Sigmoid colon (tissue), 7 donors: ENCODE data around the gene NLGN1. TPM values are rescaled to one million over a fixed set of nuclear protein-coding genes. Genes with fewer than 3 reads are reported as not detected.
A peak's percentile ranks its signal among the peaks of the same experiment; 100 is the strongest.

ENCODE experiments used
- DNase-seq: peaks from one replicate; pipeline ENCODE4 v3.0.0-alpha.2; 2019
- H3K27ac ChIP-seq, 4 donors: fragments of 200-600 bp; sonication (generic); one replicate each; pipeline ENCODE4 v1.5.1; 2016 to 2019; ENCODE audit warnings: mild to moderate bottlenecking in 1 of 4
- H3K27me3 ChIP-seq, 3 donors: fragments of 200-600 bp; sonication (generic); one replicate each; pipeline ENCODE4 v1.5.1; 2019; ENCODE audit warnings: mild to moderate bottlenecking in 1 of 3
- H3K36me3 ChIP-seq, 4 donors: fragments of 200-600 bp; sonication (generic); one replicate each; pipeline ENCODE4 v1.5.1; 2016 to 2019
- H3K4me1 ChIP-seq, 4 donors: fragments of 200-600 bp; sonication (generic); one replicate each; pipeline ENCODE4 v1.5.1; 2017 to 2019
- H3K4me3 ChIP-seq, 4 donors: fragments of 200-600 bp; sonication (generic); one replicate each; pipeline ENCODE4 v1.5.1; 2017 to 2019; ENCODE audit warnings: mild to moderate bottlenecking in 2 of 4, moderate library complexity in 1 of 4
- H3K9me3 ChIP-seq, 4 donors: fragments of 200-600 bp in 3 of 4; sonication (generic) in 3 of 4; one replicate each; pipeline versions ENCODE4 v1.5.1 to v1.6.1; 2013 to 2019
- EP300 ChIP-seq, 4 donors: sonication (generic); formaldehyde crosslinking; IDR thresholded peaks; one replicate each; pipeline ENCODE4 v1.6.1; 2017; ENCODE audit warnings: antibody characterized with exemption in 4 of 4
- POLR2A ChIP-seq, 2 donors: fragments of 450-650 bp; IDR thresholded peaks; one replicate each; pipeline ENCODE4 v1.6.1; 2016; ENCODE audit warnings: antibody characterized with exemption in 2 of 2, mild to moderate bottlenecking in 2 of 2, moderate library complexity in 2 of 2
- POLR2AphosphoS5 ChIP-seq, 4 donors: sonication (generic); formaldehyde crosslinking; IDR thresholded peaks; one replicate each; pipeline ENCODE4 v1.6.1; 2017; ENCODE audit warnings: antibody characterized with exemption in 4 of 4
- WGBS, 2 donors: extraction: QIAGEN DNeasy Blood & Tissue Kit; methylation state at CpG; one replicate each; pipeline ENCODE4 v1.1.7; 2013; 5-methylcytosine and 5-hydroxymethylcytosine counted together
- intact Hi-C: fragments of 100-400 bp; cut with DNase I; formaldehyde crosslinking; loops from one replicate; pipeline ENCODE4 v1.15.1; 2023
- polyA plus RNA-seq, 3 donors: library from polyadenylated mRNA; stranded (reverse); fragments of 200-250 nt; gene quantifications; one replicate each; pipeline ENCODE4 v1.2.3, GENCODE V29; 2013
- total RNA-seq, 4 donors: library from RNA; depleted of rRNA; stranded (reverse); fragments of >200 nt; gene quantifications; one replicate each; pipeline ENCODE4 v1.1.0, GENCODE V29; 2016
- TF ChIP-seq, protein P1 (sequence below), 4 experiments: fragments of 450-650 bp in 3 of 4; fragments of 200-600 bp in 1 of 4; IDR thresholded peaks; one replicate each; pipeline ENCODE4 v1.5.1; 2016 to 2019; ENCODE audit warnings: antibody characterized with exemption in 4 of 4, mild to moderate bottlenecking in 3 of 4, moderate library complexity in 2 of 4
- donor health status: healthy with polysubstance abuse.
- donor health status: Bipolar disorder and iron deficiency.
- donor health status: healthy.

The NLGN1 gene
- total and polyA plus RNA-seq, 7 donors: under 0.01 to 33.5 (median 28.3) TPM; not detected in 1

- Histone ChIP-seq H3K4me3 (no peak overlapping the region), H3K4me1 (no peaks in the 10 kb centered on the region), H3K27me3 (no peaks in the 10 kb centered on the region), H3K36me3 (no peaks in the 10 kb centered on the region), H3K27ac (no peak overlapping the region), H3K9me3 (no peaks in the 10 kb centered on the region)
- WGBS, 2 donors: 32 to 64% methylated on average over 2 of the region's 2 CpGs
- no peak for DNase-seq
- TF ChIP-seq, protein P1, sequence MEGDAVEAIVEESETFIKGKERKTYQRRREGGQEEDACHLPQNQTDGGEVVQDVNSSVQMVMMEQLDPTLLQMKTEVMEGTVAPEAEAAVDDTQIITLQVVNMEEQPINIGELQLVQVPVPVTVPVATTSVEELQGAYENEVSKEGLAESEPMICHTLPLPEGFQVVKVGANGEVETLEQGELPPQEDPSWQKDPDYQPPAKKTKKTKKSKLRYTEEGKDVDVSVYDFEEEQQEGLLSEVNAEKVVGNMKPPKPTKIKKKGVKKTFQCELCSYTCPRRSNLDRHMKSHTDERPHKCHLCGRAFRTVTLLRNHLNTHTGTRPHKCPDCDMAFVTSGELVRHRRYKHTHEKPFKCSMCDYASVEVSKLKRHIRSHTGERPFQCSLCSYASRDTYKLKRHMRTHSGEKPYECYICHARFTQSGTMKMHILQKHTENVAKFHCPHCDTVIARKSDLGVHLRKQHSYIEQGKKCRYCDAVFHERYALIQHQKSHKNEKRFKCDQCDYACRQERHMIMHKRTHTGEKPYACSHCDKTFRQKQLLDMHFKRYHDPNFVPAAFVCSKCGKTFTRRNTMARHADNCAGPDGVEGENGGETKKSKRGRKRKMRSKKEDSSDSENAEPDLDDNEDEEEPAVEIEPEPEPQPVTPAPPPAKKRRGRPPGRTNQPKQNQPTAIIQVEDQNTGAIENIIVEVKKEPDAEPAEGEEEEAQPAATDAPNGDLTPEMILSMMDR (IDR thresholded peaks at IDR 0.05): no peak
- TF ChIP-seq POLR2AphosphoS5 (IDR thresholded peaks at IDR 0.05) (no peak), POLR2A (IDR thresholded peaks at IDR 0.05) (no peak), EP300 (IDR thresholded peaks at IDR 0.05) (no peak)
- intact Hi-C loops: no loop called here
Observed at GRCh38 chr3:173737167-173737808, 339.7 kb downstream of the NLGN1 start.

DNA sequence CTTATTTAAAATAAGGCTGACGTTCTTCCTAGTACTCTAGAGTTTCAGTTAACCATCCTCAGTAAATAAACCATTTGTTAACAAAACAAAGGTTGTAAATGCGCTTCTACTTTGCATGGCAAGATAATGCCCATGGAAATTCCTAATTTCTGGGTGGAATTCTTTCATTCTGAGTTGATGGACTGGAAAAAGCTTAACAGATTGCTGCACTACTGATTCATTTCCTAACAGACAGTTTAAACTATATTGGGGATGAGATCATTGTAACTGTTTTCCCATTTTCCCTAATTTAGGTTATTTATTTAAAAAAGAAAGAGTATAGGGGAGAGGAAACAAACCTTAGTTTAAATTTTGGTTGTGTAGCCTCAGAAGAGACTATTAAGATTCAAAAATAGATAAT lies 342.2 kb downstream of the NLGN1 start:
- no peaks in the 10 kb centered on the region for H3K4me1 ChIP-seq
- no peak overlapping the region for H3K4me3 ChIP-seq
- WGBS, 2 donors: 51 to 75% methylated on average over 2 of the region's 2 CpGs
- no peaks in the 10 kb centered on the region for H3K27me3 ChIP-seq
- no peak for TF ChIP-seq POLR2A (IDR thresholded peaks at IDR 0.05)
- TF ChIP-seq, protein P1 (IDR thresholded peaks at IDR 0.05): no peak
- no peak for TF ChIP-seq EP300 (IDR thresholded peaks at IDR 0.05)
- no peak for TF ChIP-seq POLR2AphosphoS5 (IDR thresholded peaks at IDR 0.05)
- intact Hi-C loops: no loop called here
- H3K27ac ChIP-seq: no peak overlapping the region
- no peaks in the 10 kb centered on the region for H3K9me3 ChIP-seq
- DNase-seq: no peak
- H3K36me3 ChIP-seq: no peaks in the 10 kb centered on the region

- Histone ChIP-seq H3K36me3 (no peaks in the 10 kb centered on the region), H3K27ac (no peak overlapping the region), H3K4me1 (no peaks in the 10 kb centered on the region), H3K4me3 (peak overlapping the region in 3 of 4 donors; percentile 2 to 8 (median 8)), H3K27me3 (no peaks in the 10 kb centered on the region), H3K9me3 (no peaks in the 10 kb centered on the region)
- DNase-seq: no peak
- intact Hi-C loops: no loop called here
- WGBS, 2 donors: 35 to 67% methylated on average over 1 of the region's 1 CpG
- TF ChIP-seq EP300 (IDR thresholded peaks at IDR 0.05) (no peak), POLR2A (IDR thresholded peaks at IDR 0.05) (no peak), POLR2AphosphoS5 (IDR thresholded peaks at IDR 0.05) (no peak)
- TF ChIP-seq, protein P1 (IDR thresholded peaks at IDR 0.05): no peak
Observed at GRCh38 chr3:173742491-173742890, 344.9 kb downstream of the NLGN1 start.

DNA sequence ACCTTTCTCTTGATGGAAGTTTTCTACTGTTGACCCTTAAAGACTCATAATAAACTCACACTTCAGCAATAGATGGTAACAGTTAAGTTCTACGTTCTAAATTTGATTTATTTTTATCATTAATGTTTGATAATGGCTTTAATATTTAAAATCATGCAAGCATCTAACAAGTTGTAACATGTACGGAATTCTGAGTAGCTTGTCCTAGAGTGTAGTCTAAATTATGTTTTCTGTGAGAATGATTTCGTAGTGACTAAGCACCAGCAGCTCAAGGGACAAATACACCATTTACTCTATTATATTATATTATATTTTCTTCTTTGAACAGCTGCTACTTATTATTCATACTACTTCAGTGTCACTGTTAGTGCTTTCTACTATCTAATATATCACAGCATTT lies 345.6 kb downstream of the NLGN1 start:
- Histone ChIP-seq H3K4me3 (peak overlapping the region in 2 of 4 donors; percentile 8), H3K27ac (no peak overlapping the region), H3K36me3 (no peaks in the 10 kb centered on the region), H3K9me3 (no peaks in the 10 kb centered on the region), H3K27me3 (no peaks in the 10 kb centered on the region), H3K4me1 (no peaks in the 10 kb centered on the region)
- TF ChIP-seq POLR2A (IDR thresholded peaks at IDR 0.05): no peak
- intact Hi-C loops: no loop called here
- no peak for DNase-seq
- 71 to 72% methylated on average over 3 of the region's 3 CpGs for WGBS, 2 donors

DNA sequence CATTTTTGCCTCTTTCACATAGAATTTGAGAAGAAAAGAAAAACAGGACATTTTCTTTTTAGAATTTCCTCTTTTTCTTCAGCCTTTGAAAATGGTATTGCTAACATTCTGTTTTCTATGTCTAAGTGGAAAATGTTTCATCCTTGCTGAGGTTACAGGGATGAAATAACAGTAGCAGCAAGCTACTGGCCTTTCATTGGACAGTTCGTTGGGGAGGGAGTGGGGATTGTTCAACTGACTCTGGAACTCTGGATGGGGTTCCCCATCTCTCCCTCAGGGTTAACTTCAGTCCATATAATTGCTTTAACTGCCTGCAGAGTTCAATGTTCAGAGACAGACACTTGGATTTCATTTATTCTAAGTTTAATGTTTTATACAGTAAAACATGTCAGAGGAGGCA lies 346.0 kb downstream of the NLGN1 start:
- Histone ChIP-seq H3K27ac (no peak overlapping the region), H3K36me3 (no peaks in the 10 kb centered on the region), H3K4me3 (no peak overlapping the region), H3K27me3 (no peaks in the 10 kb centered on the region), H3K4me1 (no peaks in the 10 kb centered on the region), H3K9me3 (no peaks in the 10 kb centered on the region)
- 34 to 64% methylated on average over 1 of the region's 1 CpG for WGBS, 2 donors
- no peak for DNase-seq
- TF ChIP-seq, protein P1 (IDR thresholded peaks at IDR 0.05): no peak
- TF ChIP-seq EP300 (IDR thresholded peaks at IDR 0.05) (no peak), POLR2AphosphoS5 (IDR thresholded peaks at IDR 0.05) (no peak), POLR2A (IDR thresholded peaks at IDR 0.05) (no peak)
- intact Hi-C loops: no loop called here
